GM10266 (cell line): ENCODE results near the gene TBC1D16.

ENCODE experiments used
- DNase-seq: peaks from one replicate; pipeline ENCODE4 v3.0.0; 2012; ENCODE audit errors: extremely low spot score
- TF ChIP-seq, protein P1 (sequence below): IDR thresholded peaks from 2 replicates; pipeline ENCODE4 v1.5.1; 2012; ENCODE audit warnings: mild to moderate bottlenecking, low read depth; ENCODE audit not compliant: control insufficient read depth, insufficient read depth; ENCODE audit errors: missing control alignments

The TBC1D16 gene

DNA sequence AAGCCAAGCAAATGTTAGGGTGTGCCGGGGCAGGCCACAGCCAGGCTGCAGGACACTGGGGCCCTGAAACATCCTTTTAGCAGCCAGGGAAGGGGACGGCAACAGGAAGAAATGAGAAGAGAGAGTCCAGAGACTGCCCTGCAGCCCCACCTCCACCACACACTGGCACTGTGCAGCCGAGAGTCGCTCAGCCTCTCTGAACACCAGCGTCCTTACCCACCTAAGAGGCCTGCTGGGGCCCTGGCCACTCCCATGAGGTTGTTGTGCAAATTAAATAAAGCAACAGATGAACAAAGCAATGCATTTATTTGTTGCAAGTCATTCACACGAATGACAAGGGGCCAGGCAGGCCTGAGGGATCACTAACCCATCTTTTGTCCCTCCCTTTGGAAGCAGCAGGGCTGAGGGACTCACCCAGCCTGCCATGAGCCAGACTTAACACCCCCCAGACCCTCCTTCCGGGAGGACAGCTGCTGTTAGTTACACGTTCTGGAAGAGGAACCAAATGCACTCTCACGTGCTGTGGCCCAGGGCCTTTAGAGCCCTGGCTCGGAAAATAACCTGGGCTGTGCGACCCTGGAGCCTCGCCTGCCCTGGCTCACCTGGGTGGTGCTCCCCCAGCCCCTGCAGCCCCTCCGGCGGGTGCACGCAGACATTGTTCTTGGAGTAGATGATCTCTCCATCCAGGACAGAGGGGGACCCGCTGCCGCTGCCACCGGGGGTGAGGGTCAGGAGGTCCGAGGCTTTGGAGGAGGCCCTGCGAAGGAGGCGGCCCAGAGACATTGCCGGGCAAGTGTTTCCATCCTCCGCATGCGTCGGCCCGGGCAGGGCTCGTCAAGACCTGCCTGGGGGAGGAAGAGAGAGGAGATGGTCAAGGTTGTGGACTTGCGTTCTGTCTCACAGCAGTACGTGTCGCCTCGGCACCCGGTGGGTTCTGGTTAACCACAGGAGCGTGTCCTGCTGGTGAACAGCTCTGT, 22.6 kb downstream of the TBC1D16 start:
- TF ChIP-seq, protein P1, sequence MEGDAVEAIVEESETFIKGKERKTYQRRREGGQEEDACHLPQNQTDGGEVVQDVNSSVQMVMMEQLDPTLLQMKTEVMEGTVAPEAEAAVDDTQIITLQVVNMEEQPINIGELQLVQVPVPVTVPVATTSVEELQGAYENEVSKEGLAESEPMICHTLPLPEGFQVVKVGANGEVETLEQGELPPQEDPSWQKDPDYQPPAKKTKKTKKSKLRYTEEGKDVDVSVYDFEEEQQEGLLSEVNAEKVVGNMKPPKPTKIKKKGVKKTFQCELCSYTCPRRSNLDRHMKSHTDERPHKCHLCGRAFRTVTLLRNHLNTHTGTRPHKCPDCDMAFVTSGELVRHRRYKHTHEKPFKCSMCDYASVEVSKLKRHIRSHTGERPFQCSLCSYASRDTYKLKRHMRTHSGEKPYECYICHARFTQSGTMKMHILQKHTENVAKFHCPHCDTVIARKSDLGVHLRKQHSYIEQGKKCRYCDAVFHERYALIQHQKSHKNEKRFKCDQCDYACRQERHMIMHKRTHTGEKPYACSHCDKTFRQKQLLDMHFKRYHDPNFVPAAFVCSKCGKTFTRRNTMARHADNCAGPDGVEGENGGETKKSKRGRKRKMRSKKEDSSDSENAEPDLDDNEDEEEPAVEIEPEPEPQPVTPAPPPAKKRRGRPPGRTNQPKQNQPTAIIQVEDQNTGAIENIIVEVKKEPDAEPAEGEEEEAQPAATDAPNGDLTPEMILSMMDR = no peak

DNA sequence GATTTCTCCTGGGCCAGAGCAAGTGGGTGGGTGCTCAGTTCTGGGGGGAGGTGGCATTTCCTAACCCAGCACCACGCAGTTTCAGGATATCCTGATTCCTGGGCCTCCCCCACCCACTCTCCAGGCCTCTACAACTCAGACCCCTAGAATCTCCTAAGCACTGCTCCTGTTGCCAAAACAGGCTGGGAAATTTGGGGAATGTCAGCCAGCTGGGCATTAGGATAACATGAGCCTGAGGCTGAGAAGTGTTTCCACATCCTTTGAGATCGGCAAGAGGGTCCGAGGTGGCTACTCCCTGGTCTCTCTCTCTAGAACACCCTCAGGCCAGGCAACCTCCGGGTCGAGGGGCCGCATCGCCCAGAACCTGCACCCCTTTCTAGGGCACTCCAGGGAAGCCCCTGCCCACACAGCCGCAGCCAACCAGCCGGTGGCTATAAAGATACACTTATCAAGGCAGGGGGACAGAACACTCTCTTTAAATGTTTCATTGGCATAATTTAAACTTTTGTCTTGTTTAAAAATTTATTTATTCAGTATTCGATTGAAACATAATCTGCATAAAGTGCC, 23.6 kb downstream of the TBC1D16 start:
- TF ChIP-seq, protein P1 = no peak
- no peak for DNase-seq

More for the DNA sequence above, 22.6 kb downstream of the TBC1D16 start:
- DNase-seq = no peak

DNA sequence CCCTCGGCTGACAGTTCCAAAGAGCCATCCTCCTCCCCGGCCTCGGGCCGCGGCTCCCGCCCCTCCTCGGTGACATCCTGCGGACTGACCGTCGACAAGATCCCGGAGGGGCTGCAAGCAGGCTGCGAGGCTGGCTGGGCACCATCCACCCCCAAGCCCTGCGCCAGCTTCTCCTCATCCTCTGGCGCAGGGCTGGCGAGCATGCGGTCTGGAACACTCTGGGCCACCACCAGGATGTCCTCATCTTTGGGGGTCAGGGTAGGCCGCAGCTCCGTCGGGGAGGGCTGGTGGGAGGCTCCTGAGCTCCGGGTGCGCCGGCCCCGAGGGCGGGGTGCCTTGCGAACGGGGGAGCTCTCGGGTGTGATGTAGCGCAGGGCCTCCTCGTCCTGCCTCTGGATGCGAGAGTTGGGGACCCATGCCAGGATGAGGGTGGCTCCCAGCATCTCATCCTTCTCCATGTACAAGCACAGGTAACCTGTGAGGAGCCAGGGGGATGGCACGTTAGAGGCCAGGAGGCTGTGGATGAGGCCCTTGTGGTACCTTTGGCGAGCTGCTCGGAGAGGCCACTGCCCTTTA, 25.3 kb downstream of the TBC1D16 start:
- DNase-seq = no peak
- TF ChIP-seq, protein P1 = no peak

DNA sequence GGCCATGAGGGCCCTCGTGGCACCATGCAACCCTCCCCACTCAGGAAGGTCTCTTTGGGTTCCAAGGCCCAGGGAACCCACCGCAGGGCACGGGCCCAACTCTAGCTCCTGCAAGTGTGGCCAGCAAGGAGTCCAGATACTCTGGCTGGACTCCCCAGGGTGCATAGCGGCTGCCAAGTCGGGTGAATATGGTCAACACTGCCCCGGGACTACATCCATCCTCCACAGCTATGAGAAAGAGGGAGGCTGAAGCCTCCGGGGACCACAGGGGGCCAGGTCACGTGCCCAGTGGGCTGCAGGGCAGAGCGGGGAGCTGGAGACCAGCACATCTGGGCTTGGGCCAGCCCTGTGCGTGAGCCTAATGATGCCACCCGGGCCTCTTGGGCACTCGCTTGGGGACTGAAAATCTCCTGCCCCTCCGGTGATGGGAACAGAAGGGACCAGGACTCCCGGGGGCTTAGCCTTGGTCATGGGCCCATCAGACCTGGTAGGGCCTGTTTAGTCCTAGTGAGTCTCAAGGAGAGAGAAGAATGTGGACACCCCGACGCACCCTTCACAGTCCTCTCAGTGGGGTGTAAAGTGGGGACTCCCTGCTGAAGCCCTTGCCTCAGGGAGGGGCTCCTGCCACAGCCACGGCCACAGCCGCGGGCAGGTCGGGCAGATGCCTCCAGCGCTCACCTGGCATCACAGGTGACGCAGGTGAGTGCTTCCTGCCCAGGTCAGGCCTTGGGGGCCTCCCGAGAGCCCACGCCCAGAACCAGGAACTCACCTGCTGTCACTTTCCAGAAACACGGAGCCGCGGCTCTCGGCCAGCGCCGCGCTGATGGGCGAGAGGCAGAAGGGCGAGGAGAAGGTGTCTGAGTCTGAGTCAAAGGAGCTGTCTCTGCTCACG, 26.0 kb downstream of the TBC1D16 start:
- no peak for DNase-seq
- TF ChIP-seq, protein P1 = no peak

DNA sequence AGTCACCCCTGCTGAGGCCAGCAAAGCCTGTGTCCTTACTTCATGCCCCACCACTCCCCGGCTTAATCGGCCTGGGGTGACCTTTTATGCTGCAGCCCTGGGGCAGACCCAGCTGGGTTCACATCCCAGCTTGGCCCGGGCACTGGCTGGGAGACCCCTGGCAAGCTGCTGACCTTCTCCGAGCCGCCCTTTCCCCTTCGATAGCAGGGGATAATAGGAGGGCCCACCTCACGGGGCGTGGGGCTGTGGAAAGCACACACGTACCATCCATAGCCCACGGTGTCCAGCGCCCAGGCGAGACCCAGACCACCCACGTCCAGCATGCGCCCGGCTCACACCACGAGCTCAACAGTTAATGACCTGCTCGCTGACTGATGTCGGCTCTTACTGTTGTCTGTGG, 26.8 kb downstream of the TBC1D16 start:
- TF ChIP-seq, protein P1 = no peak
- DNase-seq = no peak

DNA sequence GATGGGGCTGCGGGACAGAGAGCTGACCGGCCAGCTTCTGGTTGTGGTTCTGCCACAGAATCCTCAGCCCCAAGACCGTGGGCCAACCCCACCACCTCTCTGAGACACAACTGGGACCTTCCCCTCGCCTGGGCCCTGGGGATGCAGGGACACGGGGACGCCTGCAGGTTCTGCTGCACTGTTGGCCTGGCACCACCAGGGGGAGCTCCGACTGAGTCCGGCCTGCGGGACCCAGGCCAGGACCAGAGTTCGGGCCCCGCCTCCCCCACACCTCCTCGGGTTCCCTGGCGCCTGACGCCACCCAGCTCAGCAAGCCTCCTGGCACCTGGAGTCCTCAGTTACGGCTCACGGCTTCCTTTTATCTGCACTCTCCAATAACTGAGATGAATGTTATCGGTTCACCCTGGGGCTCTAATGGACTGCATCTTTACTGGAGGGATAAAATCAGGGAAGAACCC, 27.3 kb downstream of the TBC1D16 start:
- DNase-seq = peak; percentile 93

More for the DNA sequence above, 27.3 kb downstream of the TBC1D16 start:
- TF ChIP-seq, protein P1 = peak; percentile 93
